AG09309 (cell line): Measurements from ENCODE around the gene PIH1D1.

ENCODE experiments used
- DNase-seq: peaks from one replicate; pipeline ENCODE4 v3.0.0-alpha.2; 2010; ENCODE audit warnings: low read depth
- H3K4me3 ChIP-seq: 2 replicates; pipeline ENCODE4 v1.5.1; 2011; ENCODE audit warnings: mild to moderate bottlenecking, low read depth, low read length, moderate library complexity; ENCODE audit not compliant: control insufficient read depth
- TF ChIP-seq, protein P1 (sequence below): IDR thresholded peaks from 2 replicates; pipeline ENCODE4 v1.5.1; 2011; ENCODE audit warnings: mild to moderate bottlenecking, low read depth, low read length, inconsistent platforms; ENCODE audit not compliant: insufficient read depth, control insufficient read depth; ENCODE audit errors: missing control alignments

PIH1D1 gene

GRCh38 chr19:49398931-49399330 lies 52.7 kb downstream of the PIH1D1 start:
- no peak overlapping the region for H3K4me3 ChIP-seq
- DNase-seq, result no peak
- TF ChIP-seq, protein P1, sequence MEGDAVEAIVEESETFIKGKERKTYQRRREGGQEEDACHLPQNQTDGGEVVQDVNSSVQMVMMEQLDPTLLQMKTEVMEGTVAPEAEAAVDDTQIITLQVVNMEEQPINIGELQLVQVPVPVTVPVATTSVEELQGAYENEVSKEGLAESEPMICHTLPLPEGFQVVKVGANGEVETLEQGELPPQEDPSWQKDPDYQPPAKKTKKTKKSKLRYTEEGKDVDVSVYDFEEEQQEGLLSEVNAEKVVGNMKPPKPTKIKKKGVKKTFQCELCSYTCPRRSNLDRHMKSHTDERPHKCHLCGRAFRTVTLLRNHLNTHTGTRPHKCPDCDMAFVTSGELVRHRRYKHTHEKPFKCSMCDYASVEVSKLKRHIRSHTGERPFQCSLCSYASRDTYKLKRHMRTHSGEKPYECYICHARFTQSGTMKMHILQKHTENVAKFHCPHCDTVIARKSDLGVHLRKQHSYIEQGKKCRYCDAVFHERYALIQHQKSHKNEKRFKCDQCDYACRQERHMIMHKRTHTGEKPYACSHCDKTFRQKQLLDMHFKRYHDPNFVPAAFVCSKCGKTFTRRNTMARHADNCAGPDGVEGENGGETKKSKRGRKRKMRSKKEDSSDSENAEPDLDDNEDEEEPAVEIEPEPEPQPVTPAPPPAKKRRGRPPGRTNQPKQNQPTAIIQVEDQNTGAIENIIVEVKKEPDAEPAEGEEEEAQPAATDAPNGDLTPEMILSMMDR, result no peak

DNA sequence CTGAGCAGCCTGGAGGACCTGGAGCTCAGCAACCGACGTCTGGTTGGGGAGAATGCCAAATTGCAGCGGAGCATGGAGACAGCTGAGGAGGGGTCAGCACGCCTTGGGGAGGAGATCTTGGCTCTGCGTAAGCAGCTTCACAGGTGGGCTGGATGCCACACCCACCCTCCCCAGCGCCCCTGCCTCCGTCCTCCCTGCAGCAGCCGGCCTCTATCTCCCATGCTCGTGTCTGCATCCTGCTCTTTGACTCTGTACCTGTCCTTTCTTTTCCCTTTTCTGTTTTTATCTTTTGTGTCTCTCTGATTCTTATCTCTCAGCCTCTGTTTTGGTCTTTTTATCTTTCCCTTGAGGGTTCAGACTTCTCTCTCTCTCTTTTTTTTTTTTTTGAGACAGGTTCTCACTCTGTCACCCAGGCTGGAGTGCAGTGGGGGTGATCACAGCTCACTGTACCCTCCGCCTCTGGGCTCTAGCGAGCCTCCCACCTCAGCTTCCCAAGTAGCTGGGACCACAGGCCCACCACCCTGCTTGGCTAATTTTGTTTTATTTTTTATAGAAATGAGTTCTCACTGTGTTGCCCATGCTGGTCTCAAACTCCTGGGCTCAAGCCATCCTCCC lies 53.5 kb downstream of the PIH1D1 start:
- no peak overlapping the region for H3K4me3 ChIP-seq
- no peak for DNase-seq
- TF ChIP-seq, protein P1, result no peak

DNA sequence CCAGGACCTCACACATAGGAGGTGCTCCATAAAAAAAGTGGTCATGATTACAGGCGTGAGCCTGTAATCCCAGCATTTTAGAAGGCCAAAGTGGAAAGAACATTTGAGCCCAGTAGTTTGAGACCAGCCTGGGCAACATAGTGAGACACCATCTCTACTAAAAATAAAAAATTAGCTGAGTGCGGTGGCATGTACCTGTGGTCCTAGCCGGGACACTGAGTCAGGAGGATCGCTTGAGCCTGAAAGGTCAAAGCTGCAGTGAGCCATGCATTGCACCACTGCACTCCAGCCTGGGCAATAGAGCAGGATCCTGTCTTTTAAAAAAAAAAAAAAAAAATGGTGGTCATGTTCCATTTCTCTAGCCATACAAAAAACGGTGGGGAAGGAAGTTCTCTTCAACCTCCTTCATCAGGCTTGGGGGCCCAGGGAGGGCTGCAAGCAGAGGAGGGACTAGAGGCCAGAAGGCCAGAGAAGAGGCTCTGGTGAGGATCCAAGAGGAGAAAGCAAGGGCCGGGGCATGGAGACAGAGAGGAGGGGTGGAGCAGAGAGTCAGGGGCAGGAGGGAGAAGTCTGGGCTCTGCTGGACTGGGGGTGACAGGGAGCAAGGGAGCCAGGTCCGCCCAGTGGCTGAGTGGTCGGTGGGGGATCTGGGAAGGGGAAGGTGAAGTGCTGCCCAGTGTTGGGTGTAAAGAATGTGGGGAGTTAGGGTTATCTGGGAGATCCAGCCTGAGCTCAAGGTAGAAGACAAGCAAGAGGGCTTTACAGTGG lies 54.7 kb downstream of the PIH1D1 start:
- no peak overlapping the region for H3K4me3 ChIP-seq
- TF ChIP-seq, protein P1, result no peak
- no peak for DNase-seq
